NB4 (cell line): ENCODE results near the gene ZNF200.
A peak's percentile ranks its signal among the peaks of the same experiment; 100 is the strongest.

ENCODE experiments used
- DNase-seq: peaks from one replicate; pipeline ENCODE4 v3.0.0; 2010; ENCODE audit warnings: low read depth
- H3K4me3 ChIP-seq: one replicate; pipeline ENCODE4 v1.5.1; 2011; ENCODE audit warnings: mild to moderate bottlenecking, low read depth, low read length, moderate library complexity
- MYC ChIP-seq: IDR thresholded peaks from 2 replicates; pipeline ENCODE4 v1.6.1; 2011; ENCODE audit warnings: low read depth, low read length
- POLR2A ChIP-seq: IDR thresholded peaks from 2 replicates; pipeline ENCODE4 v1.6.1; 2011; ENCODE audit warnings: mild to moderate bottlenecking; ENCODE audit not compliant: insufficient read length; ENCODE audit errors: extremely low read depth
- TF ChIP-seq, protein P1 (sequence below): IDR thresholded peaks from one replicate; pipeline ENCODE4 v1.5.1; 2012; ENCODE audit warnings: low read depth, low read length
- TF ChIP-seq, protein P2 (sequence below): IDR thresholded peaks from 2 replicates; pipeline ENCODE4 v1.6.1; 2011; ENCODE audit warnings: low read depth, low read length

Gene ZNF200, protein sequence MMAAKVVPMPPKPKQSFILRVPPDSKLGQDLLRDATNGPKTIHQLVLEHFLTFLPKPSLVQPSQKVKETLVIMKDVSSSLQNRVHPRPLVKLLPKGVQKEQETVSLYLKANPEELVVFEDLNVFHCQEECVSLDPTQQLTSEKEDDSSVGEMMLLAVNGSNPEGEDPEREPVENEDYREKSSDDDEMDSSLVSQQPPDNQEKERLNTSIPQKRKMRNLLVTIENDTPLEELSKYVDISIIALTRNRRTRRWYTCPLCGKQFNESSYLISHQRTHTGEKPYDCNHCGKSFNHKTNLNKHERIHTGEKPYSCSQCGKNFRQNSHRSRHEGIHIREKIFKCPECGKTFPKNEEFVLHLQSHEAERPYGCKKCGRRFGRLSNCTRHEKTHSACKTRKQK

DNA sequence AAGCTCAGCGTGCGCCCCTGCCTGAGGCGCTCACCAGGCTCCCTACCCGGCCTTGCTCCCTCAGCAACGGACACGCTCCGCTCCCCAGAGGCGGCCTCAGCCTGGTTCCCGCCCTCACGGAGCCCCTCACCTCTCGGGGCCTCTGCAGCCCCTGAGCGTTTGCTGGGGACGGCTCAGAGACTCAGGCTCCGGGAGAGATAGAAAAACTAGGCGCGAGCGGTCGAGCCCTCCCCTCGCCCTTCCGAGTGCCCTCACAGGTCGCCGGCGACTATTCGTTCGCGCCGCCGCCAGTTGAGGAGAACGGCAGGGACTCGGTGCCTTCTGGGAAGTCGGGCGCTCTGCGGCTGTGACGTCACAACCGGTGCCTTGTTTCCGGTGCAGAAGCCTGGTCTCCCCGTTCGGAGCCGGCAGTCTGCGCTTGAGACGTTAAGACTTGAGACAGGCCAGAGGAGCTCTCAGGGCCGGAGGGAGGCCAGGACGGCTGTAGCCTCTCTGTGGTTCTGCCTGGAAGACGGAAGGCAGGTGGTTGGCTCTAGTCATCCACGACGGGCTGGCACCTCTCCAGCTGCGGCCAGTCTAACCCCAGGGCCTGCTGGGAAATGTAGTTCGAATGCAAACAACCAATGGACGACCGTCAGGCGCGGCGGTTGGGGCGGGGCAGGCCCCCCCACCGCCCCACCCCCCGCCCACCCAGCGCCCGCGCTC, at the start of gene ZNF200:
TSS of gene ZNF200 (minus strand) at position 302 of the 705 bp plus-strand sequence. CDS start 1,403 bp downstream, outside the sequence.
- H3K4me3 ChIP-seq, result peak within 1 kb of the TSS; percentile 95
- DNase-seq, result peak; percentile 96
- TF ChIP-seq, protein P1, sequence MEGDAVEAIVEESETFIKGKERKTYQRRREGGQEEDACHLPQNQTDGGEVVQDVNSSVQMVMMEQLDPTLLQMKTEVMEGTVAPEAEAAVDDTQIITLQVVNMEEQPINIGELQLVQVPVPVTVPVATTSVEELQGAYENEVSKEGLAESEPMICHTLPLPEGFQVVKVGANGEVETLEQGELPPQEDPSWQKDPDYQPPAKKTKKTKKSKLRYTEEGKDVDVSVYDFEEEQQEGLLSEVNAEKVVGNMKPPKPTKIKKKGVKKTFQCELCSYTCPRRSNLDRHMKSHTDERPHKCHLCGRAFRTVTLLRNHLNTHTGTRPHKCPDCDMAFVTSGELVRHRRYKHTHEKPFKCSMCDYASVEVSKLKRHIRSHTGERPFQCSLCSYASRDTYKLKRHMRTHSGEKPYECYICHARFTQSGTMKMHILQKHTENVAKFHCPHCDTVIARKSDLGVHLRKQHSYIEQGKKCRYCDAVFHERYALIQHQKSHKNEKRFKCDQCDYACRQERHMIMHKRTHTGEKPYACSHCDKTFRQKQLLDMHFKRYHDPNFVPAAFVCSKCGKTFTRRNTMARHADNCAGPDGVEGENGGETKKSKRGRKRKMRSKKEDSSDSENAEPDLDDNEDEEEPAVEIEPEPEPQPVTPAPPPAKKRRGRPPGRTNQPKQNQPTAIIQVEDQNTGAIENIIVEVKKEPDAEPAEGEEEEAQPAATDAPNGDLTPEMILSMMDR, result no peak
- TF ChIP-seq POLR2A, result peak; percentile 78
- TF ChIP-seq, protein P2, sequence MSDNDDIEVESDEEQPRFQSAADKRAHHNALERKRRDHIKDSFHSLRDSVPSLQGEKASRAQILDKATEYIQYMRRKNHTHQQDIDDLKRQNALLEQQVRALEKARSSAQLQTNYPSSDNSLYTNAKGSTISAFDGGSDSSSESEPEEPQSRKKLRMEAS, result peak; percentile 57; the same call in 1 of the 2 replicates
- peak; percentile 66; the same call in 1 of the 2 replicates for TF ChIP-seq MYC

DNA sequence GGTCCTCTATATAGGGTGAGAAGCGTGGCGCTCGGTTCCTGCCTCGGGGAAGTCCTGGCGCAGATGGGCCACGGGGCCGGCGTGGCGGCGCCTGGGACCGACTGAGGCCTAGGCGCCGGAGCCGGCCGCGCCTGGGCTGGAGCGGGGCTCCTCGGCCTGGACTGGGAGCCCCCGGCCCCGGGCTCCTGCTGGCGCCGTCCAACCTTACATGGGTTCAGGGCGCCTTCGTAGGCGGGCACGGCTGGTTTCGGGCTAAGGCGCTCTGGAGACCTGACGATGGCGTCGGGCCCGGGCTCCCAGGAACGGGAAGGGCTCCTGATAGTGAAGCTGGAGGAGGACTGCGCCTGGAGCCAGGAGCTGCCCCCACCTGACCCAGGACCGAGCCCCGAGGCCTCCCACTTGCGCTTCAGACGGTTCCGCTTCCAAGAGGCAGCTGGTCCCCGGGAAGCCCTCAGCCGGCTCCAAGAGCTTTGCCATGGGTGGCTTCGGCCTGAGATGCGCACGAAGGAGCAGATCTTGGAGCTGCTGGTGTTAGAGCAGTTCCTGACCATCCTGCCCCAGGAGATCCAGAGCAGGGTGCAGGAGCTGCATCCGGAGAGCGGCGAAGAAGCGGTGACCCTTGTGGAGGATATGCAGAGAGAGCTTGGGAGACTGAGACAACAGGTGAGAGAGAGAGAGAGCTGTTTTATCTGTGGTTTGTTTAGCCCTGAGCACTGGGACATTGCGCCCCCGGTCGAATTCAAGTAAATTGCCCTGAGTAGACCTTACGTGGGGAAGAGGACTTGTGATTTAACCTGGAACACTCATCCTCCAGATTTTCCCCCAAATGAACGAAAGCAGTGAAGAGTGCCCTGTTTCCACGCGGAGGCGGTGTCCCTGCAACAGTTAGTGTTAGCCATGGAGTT, 48.8 kb upstream of the ZNF200 start:
- peak overlapping the region; percentile 97 for H3K4me3 ChIP-seq
- TF ChIP-seq POLR2A (no peak), MYC (no peak)
- TF ChIP-seq, protein P1, result no peak
- TF ChIP-seq, protein P2, result no peak
- peak; percentile 33 for DNase-seq

DNA sequence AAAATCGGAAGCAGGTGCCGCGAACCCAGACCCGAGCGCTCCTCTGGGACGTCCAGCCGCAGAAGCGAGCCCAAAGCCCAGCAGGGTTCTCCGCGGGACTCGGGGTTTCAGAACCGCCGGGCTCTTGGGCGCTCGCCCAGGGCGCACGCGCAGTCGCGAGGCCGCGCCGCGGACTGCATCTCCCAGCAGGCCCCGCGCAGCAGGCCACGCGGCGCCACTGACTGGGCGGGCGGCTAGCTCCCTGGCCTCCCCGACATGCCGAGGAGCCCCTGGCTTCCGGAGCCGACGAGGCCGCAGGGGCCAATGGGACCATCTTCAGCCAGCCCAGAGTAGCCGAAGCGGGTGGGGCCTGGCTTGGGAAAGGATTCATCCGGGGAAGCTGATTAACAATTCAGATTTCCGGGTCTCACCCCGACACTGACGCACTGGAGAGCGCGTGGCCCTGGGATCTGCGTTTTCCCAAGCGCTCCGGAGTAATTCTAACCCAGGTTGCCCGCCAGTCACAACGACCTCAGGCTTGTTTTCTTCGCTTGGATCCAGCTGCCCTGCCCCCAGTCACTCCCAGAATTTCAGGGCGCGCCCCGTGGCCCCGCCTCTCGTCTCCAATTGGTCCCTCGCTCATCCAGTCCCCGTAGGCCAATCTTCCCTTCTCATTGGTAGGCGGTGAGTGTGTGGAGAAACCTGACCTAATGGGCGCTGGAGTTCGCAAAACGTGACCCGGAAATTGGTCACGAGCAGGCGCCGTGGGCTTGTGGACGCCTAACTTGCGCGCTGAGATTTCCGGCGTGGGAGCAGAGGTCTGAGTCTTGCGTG, 48.0 kb upstream of the ZNF200 start, which contains the start of gene ZNF263:
TSS of gene ZNF263 (plus strand) at position 762 of the 813 bp plus-strand sequence. CDS start 328 bp downstream, outside the sequence.
- H3K4me3 ChIP-seq, result peak within 1 kb of the TSS; percentile 97
- TF ChIP-seq POLR2A (peak; percentile 74), MYC (peak; percentile 97)
- TF ChIP-seq, protein P1, result no peak
- TF ChIP-seq, protein P2, result peak; percentile 91
- DNase-seq, result peak; percentile 97

DNA sequence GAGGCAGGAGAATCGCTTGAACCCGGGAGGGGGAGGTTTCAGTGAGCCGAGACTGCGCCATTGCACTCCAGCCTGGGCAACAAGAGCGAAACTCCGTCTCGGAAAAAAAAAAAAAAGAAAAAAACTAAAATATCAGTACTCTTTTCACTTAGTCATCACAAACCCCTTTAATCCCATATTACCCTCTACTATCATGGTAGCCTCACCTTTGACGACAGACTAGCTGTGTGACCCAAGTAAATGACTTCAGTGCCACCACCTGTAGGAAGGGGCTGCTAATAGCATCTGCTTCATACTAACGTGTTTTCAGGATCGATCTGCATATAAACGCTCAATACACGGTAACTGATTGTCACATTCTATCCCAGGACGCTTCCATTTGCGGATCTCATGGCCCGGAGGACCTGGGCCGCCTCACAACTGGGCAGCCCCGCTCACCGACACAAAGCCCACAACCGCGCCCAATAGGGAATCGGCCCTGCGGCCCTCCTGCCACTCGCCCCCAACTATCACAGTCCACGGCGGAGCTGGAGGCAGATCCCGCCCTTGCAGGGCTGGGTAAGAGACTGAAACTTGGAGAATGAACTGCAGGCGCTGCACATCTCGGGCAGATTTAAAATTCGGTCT, 47.3 kb upstream of the ZNF200 start:
- peak; percentile 83 for DNase-seq
- H3K4me3 ChIP-seq, result peak overlapping the region; percentile 97
- TF ChIP-seq, protein P2, result no peak; the same call in 1 of the 2 replicates
- TF ChIP-seq POLR2A, result no peak
- no peak for TF ChIP-seq MYC
- TF ChIP-seq, protein P1, result no peak
